ENCODE data around the gene SULF2.

SULF2 gene

DNA sequence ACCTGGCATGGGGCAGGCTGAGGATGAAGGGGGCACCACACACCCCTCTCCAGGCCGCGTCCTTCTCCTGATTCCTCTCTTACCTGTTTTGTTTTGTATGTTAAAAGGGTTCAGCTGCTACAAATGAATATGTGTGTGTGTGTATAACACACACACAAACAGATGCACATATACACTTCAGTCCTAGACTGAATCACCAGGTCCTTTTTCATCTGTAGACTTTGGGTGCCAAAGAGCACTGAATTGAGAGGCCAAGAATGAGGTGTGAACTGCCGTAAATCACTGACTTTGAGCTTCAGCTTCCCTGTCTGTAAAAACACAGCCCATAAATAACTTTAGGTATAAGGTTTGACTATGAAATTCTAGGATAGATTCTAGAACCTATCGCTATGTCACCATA is 40.5 kb downstream of the SULF2 start:
- no peak for DNase-seq (ENCODE audit: low read depth in 1 of 2, low spot score in 1 of 2)
- TF ChIP-seq SPI1 (IDR thresholded peaks at IDR 0.05; ENCODE audit: borderline replicate concordance, low read depth) = no peak
- no peak for TF ChIP-seq POLR2AphosphoS5 (IDR thresholded peaks at IDR 0.05; ENCODE audit: low read depth)
- TF ChIP-seq, protein P1, sequence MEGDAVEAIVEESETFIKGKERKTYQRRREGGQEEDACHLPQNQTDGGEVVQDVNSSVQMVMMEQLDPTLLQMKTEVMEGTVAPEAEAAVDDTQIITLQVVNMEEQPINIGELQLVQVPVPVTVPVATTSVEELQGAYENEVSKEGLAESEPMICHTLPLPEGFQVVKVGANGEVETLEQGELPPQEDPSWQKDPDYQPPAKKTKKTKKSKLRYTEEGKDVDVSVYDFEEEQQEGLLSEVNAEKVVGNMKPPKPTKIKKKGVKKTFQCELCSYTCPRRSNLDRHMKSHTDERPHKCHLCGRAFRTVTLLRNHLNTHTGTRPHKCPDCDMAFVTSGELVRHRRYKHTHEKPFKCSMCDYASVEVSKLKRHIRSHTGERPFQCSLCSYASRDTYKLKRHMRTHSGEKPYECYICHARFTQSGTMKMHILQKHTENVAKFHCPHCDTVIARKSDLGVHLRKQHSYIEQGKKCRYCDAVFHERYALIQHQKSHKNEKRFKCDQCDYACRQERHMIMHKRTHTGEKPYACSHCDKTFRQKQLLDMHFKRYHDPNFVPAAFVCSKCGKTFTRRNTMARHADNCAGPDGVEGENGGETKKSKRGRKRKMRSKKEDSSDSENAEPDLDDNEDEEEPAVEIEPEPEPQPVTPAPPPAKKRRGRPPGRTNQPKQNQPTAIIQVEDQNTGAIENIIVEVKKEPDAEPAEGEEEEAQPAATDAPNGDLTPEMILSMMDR (IDR thresholded peaks at IDR 0.05; ENCODE audit: insufficient read depth, low read length) = no peak
- TF ChIP-seq GABPA (IDR thresholded peaks at IDR 0.05; ENCODE audit: low read depth) = no peak
- TF ChIP-seq REST (IDR thresholded peaks at IDR 0.05; ENCODE audit: insufficient replicate concordance, low read depth) = no peak
- Histone ChIP-seq H3K27ac (replicated peaks) (no peak overlapping the region), H3K4me3 (replicated peaks; ENCODE audit: insufficient read depth, low read length) (no peak overlapping the region), H3K27me3 (ENCODE audit: insufficient read depth, poor library complexity, severe bottlenecking) (no peaks in the 10 kb centered on the region)

GRCh38 chr20:47743671-47744070 is 41.6 kb downstream of the SULF2 start:
- no peak for DNase-seq (ENCODE audit: low read depth in 1 of 2, low spot score in 1 of 2)
- no peak overlapping the region for H3K4me3 ChIP-seq (replicated peaks; ENCODE audit: insufficient read depth, low read length)
- H3K27me3 ChIP-seq (ENCODE audit: insufficient read depth, poor library complexity, severe bottlenecking) = no peaks in the 10 kb centered on the region
- no peak overlapping the region for H3K27ac ChIP-seq (replicated peaks)
- TF ChIP-seq SPI1 (IDR thresholded peaks at IDR 0.05; ENCODE audit: borderline replicate concordance, low read depth) (no peak), GABPA (IDR thresholded peaks at IDR 0.05; ENCODE audit: low read depth) (no peak), REST (IDR thresholded peaks at IDR 0.05; ENCODE audit: insufficient replicate concordance, low read depth) (no peak), POLR2AphosphoS5 (IDR thresholded peaks at IDR 0.05; ENCODE audit: low read depth) (no peak)
- TF ChIP-seq, protein P1 (IDR thresholded peaks at IDR 0.05; ENCODE audit: insufficient read depth, low read length) = no peak

DNA sequence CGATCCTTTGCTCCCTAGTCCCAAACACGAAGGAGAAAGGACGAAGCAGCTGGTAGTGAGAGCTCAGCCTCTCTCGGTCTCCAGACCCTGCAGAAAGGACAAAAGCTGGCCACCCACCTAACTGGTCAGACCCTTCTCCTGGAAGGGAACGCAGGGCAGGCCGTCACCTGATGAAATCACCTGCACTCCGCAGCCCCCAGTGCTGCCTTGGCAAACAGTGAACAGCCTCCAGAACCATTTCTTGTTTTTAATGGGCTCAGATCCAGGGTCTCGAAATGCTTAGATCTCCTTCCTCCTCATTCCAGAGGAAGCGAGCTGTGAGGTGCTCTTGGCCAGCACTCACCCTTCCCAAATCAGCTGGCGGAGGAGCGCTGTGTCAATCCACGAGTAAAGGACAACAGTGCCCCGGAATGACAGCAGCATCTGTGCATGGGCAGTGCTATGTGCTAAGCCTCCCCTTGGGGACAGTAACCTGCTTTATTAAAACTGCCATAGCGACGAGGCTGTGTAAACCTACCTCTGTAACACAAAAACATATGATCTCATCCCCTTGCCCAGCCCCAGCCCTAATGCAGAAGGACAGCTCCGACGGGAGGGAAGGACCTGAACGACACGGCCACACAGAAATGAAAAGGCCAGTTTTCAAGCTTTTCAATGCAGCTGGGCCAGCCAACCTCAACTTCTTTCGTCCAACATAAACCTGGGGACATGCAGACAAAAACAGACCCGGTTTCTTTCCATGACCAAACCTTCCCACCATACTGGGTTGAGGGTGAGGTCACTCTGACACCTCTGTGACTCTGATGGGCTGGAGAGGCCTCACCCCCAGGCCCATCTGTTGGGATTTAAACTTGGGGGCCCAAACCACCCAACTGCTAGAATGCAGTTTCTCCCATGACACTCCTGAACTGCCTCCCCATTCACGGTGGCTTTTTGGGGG is 43.3 kb downstream of the SULF2 start:
- Histone ChIP-seq H3K27me3 (ENCODE audit: insufficient read depth, poor library complexity, severe bottlenecking) (no peaks in the 10 kb centered on the region), H3K4me3 (replicated peaks; ENCODE audit: insufficient read depth, low read length) (no peak overlapping the region), H3K27ac (replicated peaks) (no peak overlapping the region)
- TF ChIP-seq POLR2AphosphoS5 (IDR thresholded peaks at IDR 0.05; ENCODE audit: low read depth) (no peak), GABPA (IDR thresholded peaks at IDR 0.05; ENCODE audit: low read depth) (no peak), REST (IDR thresholded peaks at IDR 0.05; ENCODE audit: insufficient replicate concordance, low read depth) (no peak), SPI1 (IDR thresholded peaks at IDR 0.05; ENCODE audit: borderline replicate concordance, low read depth) (no peak)
- TF ChIP-seq, protein P1 (IDR thresholded peaks at IDR 0.05; ENCODE audit: insufficient read depth, low read length) = no peak
- no peak for DNase-seq (ENCODE audit: low read depth in 1 of 2, low spot score in 1 of 2)
